T47D (cell line): ENCODE results near the gene ZNF827.

Experiments used
- DNase-seq, 2 experiments: peaks; one replicate each; pipeline versions ENCODE4 v3.0.0 to v3.0.0-alpha.2; 2011 to 2012; ENCODE audit warnings: low read depth in 1 of 2, low spot score in 1 of 2
- JUND ChIP-seq: IDR thresholded peaks from 2 replicates; pipeline ENCODE4 v1.6.1; 2012; ENCODE audit warnings: low read depth
- in situ Hi-C: cut with HindIII; loops from 2 replicates; pipeline ENCODE4 v1.10.0; 2016; ENCODE audit warnings: low sequenced_read_pairs, low pct_unique_long_range_greater_than_20kb

Gene ZNF827

GRCh38 chr4:145830699-145831098, 107.9 kb downstream of the ZNF827 start:
- no peak for TF ChIP-seq JUND
- DNase-seq: no peak
- in situ Hi-C loops: no loop called here

- DNase-seq: no peak
- TF ChIP-seq JUND: no peak
- in situ Hi-C loops: no loop called here
Observed at GRCh38 chr4:145829629-145830395, 108.8 kb downstream of the ZNF827 start.

GRCh38 chr4:145828802-145829485, 109.7 kb downstream of the ZNF827 start:
- TF ChIP-seq JUND: no peak
- no peak for DNase-seq
- in situ Hi-C loops: no loop called here

DNA sequence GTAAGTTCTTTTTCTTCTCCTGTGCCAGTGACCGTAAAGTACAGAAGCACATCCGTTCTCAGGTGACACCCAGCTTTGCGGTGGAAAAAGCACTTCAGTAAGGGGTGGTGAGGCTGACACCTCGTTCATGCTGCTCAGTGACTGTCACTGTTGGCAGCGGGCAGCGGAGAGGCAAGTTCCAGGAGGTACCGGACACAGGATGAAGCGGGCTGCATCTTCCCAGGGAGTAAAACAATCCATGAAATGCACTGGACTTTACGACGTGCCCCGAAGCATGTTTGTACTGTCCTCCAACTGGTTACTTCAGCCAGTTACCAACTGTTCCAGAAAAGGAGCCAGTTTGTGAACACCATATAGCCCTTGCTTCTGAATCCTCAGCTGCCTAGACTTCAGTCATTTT, 110.7 kb downstream of the ZNF827 start:
- DNase-seq: peak in 1 of 2 experiments; percentile 24
- in situ Hi-C loops: no loop called here
- TF ChIP-seq JUND: no peak

DNA sequence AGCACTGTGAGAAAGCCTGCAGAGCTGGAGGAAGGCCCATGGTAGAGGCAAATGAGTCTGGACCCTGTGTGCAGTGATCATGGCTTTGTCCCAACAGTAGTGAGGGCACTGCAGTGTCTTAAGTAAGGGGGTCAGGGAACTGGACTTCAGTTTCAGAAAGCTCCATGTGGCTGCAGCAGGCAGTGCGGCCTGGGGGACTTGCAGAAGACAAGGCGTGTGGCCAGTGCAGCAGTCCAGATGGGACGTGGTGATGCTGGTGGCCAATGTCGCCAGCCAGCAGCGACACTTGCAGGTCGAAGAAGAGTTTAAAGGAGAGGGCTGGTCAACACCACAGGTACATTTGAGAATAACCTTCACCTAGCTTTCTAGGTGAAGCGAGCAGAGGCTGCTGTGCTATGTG, 113.4 kb downstream of the ZNF827 start:
- in situ Hi-C loops: no loop called here
- TF ChIP-seq JUND: no peak
- DNase-seq: no peak

DNA sequence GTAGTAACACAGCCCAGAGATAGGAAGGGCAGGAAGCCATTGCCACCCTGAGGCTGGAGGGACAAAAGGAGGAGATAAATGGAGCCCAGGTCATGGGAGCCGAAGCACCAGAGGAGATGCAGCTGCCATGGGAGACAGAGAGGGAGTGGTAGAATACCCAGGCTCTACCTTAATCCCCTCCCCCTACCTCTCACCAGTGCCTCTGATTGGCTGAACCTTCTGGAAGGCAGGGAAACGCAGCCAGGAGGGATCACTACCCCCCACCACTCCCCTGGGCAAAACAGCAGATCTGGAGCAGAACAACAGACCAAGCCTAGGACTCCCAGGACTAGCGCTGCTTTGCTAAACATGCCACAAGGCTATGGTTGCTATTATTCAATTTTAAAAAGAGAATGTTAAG, 114.2 kb downstream of the ZNF827 start:
- in situ Hi-C loops: no loop called here
- DNase-seq: no peak
- no peak for TF ChIP-seq JUND

- in situ Hi-C loops: no loop called here
- no peak for TF ChIP-seq JUND
- no peak for DNase-seq
Observed at GRCh38 chr4:145823743-145824142, 114.9 kb downstream of the ZNF827 start.

DNA sequence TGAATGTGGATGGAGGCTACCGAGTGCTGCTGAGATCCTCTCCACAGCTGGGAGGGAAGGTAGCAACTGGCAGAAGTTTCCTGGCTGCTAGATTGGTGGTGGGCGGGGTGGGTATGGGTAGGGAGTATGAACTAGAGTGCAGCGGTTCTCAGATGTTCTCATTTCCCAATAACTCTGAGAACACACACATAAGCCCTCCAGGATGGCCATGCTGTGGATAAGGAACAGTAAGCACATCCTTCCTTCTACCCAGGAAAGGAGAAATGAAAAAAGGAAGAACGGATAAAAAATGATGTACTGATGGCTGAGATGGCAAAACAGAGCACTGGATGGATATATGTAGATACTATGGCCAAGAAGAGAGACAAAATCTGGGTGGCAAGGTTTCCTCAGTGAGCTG, 116.0 kb downstream of the ZNF827 start:
- no peak for TF ChIP-seq JUND
- in situ Hi-C loops: no loop called here

GRCh38 chr4:145822181-145822580, 116.4 kb downstream of the ZNF827 start:
- no peak for DNase-seq
- no peak for TF ChIP-seq JUND
- in situ Hi-C loops: no loop called here

More for the DNA sequence above, 116.0 kb downstream of the ZNF827 start:
- no peak for DNase-seq

DNA sequence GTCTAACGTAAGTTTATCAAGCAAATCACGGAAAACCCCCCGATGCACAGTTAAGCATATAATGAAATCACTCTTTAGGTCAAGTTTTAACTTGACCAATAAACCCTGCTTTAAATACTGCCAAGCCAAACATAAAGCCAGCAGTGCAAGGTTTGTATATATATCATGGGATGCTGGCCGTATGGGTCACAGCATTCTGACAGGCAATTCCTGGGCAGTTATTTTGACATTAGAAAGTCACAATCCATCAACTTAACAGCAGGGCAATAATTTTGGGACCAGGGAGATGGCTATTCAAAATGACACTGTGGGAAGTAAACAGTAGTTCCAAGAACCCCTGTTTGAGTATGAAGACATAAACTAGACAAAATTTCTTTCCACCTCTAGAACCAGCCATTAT, 116.9 kb downstream of the ZNF827 start:
- TF ChIP-seq JUND: no peak
- in situ Hi-C loops: no loop called here
- no peak for DNase-seq

DNA sequence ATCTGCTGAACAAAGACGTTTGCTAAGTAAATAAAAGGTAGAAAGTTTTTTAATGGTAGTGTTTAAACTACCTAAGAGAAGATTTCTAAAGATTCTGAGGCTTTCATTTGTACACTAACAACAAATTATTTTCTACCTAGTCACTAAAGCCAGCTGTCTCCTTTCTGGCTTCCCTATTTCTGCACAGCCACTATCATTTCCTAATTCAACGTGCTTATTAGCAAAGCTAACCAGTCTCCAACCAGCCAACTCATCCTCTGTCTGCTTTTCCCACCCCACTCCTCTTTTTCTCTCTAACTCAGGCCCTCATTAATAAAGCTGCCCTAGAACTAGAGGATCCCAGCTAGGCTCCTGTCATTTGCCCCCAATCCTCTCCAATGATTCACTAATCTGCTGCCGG, 118.2 kb downstream of the ZNF827 start:
- in situ Hi-C loops: no loop called here

GRCh38 chr4:145819853-145820181, 118.8 kb downstream of the ZNF827 start:
- in situ Hi-C loops: no loop called here
- no peak for TF ChIP-seq JUND
- no peak for DNase-seq

More for the DNA sequence above, 118.2 kb downstream of the ZNF827 start:
- no peak for DNase-seq
- no peak for TF ChIP-seq JUND

- no peak for DNase-seq
- in situ Hi-C loops: no loop called here
- TF ChIP-seq JUND: no peak
Observed at GRCh38 chr4:145819101-145819852, 119.3 kb downstream of the ZNF827 start.

DNA sequence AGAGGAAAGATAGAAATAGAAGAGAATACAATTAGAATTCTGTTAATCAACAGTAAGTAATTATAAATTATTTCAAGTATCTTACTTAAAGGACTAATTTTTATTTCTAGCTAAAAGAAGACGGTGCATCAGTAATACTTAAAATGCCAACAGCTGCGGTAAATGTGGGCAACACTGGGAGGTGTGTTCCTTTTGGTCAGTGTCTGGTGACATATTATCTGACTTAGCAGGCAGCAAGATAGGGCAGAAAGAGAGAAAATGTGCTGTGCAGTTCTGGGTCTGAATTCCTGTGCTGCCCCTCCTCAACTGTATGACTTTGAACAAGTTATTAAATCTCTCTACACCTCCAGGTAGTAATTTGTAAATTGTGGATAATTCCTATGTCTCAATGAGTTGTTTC, 120.6 kb downstream of the ZNF827 start:
- in situ Hi-C loops: no loop called here
- no peak for TF ChIP-seq JUND
- no peak for DNase-seq
